H1 (cell line): ENCODE results near the gene SEPTIN7. TPM values are rescaled to one million over a fixed set of nuclear protein-coding genes. Genes with fewer than 3 reads are reported as not detected.

Source experiments
- CTCF ChIA-PET: fragments of 300-600 bp; sonication (Branson Sonifier 250); formaldehyde crosslinking; loops from one replicate; lab custom pipeline; 2021; ENCODE audit not compliant: partially characterized antibody; lab: Charles Lee
- POLR2A ChIA-PET: fragments of 300-600 bp; sonication (Branson Sonifier 250); formaldehyde crosslinking; loops from one replicate; lab custom pipeline; 2021; ENCODE audit warnings: inconsistent platforms; ENCODE audit not compliant: partially characterized antibody; lab: Charles Lee
- DNase-seq, 2 experiments: peaks; one replicate each; pipeline versions ENCODE4 v3.0.0 to v3.0.0-alpha.2; 2010 to 2022; ENCODE audit warnings: low spot score in 2 of 2, low read depth in 1 of 2, mixed read lengths in 1 of 2
- FAIRE-seq: peaks from 2 replicates; lab custom pipeline; 2011; peaks lifted over from hg19 to GRCh38; lab: Jason Lieb, UNC
- H2AFZ ChIP-seq: 2 replicates; pipeline ENCODE4 v1.8.1; 2012; ENCODE audit warnings: low read length, inconsistent platforms
- H2AK5ac ChIP-seq: 2 replicates; pipeline ENCODE4 v1.6.1; 2013; ENCODE audit warnings: low read depth, low read length
- H2BK120ac ChIP-seq: replicated peaks from 2 replicates; pipeline ENCODE3; 2013; ENCODE audit warnings: low read depth, low read length, inconsistent platforms
- H2BK12ac ChIP-seq: 2 replicates; pipeline ENCODE4 v1.6.1; 2013; ENCODE audit warnings: low read depth, low read length
- H2BK15ac ChIP-seq: 2 replicates; pipeline ENCODE4 v1.6.1; 2013; ENCODE audit warnings: low read length
- H2BK20ac ChIP-seq: 2 replicates; pipeline ENCODE4 v1.6.1; 2013; ENCODE audit warnings: low read length
- H2BK5ac ChIP-seq: 2 replicates; pipeline ENCODE4 v1.6.1; 2013; ENCODE audit warnings: low read depth, low read length
- H3K14ac ChIP-seq: 2 replicates; pipeline ENCODE4 v1.6.1; 2013; ENCODE audit warnings: inconsistent platforms; ENCODE audit not compliant: insufficient read length
- H3K18ac ChIP-seq: 2 replicates; pipeline ENCODE4 v1.6.1; 2013; ENCODE audit warnings: low read length; ENCODE audit errors: extremely low read depth
- H3K23ac ChIP-seq: 2 replicates; pipeline ENCODE4 v1.6.1; 2013; ENCODE audit warnings: inconsistent platforms; ENCODE audit not compliant: insufficient read length
- H3K23me2 ChIP-seq: 2 replicates; pipeline ENCODE4 v1.6.1; 2013; ENCODE audit warnings: low read depth, low read length
- H3K27ac ChIP-seq: 2 replicates; pipeline ENCODE4 v1.6.1; 2011; ENCODE audit warnings: low read depth, low read length, inconsistent platforms
- H3K27me3 ChIP-seq, 4 experiments: replicated peaks in 1 of 4; 1 replicate in 1 of 4; 2 replicates in 3 of 4; pipeline versions ENCODE4 v1.6.1 to v1.8.1; 2011 to 2013; ENCODE audit warnings: low read length in 3 of 4, mild to moderate bottlenecking in 3 of 4, inconsistent platforms in 2 of 4, mixed read lengths in 2 of 4, moderate library complexity in 1 of 4; ENCODE audit not compliant: control insufficient read depth in 3 of 4, insufficient read depth in 3 of 4; ENCODE audit errors: extremely low read depth in 1 of 4
- H3K36me3 ChIP-seq, 4 experiments: 2 replicates each; pipeline versions ENCODE4 v1.6.1 to v1.8.1; 2011 to 2013; ENCODE audit warnings: mild to moderate bottlenecking in 4 of 4, low read length in 3 of 4, moderate library complexity in 2 of 4, control low read depth in 1 of 4, inconsistent platforms in 1 of 4; ENCODE audit not compliant: insufficient read depth in 4 of 4, control insufficient read depth in 2 of 4
- H3K4ac ChIP-seq: replicated peaks from 2 replicates; pipeline ENCODE3; 2013; ENCODE audit warnings: low read length, low read depth, mixed read lengths, inconsistent platforms; ENCODE audit not compliant: insufficient read length
- H3K4me1 ChIP-seq, 4 experiments: replicated peaks in 1 of 4; 1 replicate in 1 of 4; 2 replicates in 3 of 4; pipeline versions ENCODE4 v1.6.1 to v1.8.1; 2011 to 2013; ENCODE audit warnings: low read length in 3 of 4, inconsistent platforms in 2 of 4, mixed read lengths in 1 of 4; ENCODE audit not compliant: insufficient read depth in 4 of 4, control insufficient read depth in 3 of 4
- H3K4me2 ChIP-seq, 2 experiments: 2 replicates each; pipeline versions ENCODE4 v1.6.1 to v1.8.1; 2011 to 2013; ENCODE audit warnings: low read depth in 2 of 2, low read length in 2 of 2, control low read depth in 1 of 2, inconsistent platforms in 1 of 2, mild to moderate bottlenecking in 1 of 2; ENCODE audit not compliant: insufficient read depth in 1 of 2
- H3K4me3 ChIP-seq, 4 experiments: fragments of 200-600, 300-600 bp in 1 of 4; sonication (generic), shearing (Covaris generic), sonication (Bioruptor Twin) in 1 of 4; 2 replicates each; pipeline versions ENCODE4 v1.5.1 to v1.8.1; 2011 to 2016; ENCODE audit warnings: low read length in 4 of 4, low read depth in 3 of 4, control low read depth in 2 of 4, inconsistent platforms in 2 of 4, mild to moderate bottlenecking in 2 of 4, mixed read lengths in 1 of 4, moderate library complexity in 1 of 4; ENCODE audit not compliant: insufficient read depth in 2 of 4; ENCODE audit errors: extremely low read depth in 1 of 4
- H3K56ac ChIP-seq: replicated peaks from 2 replicates; pipeline ENCODE3; 2013; ENCODE audit warnings: low read depth, mild to moderate bottlenecking, mixed read lengths, low read length, inconsistent platforms; ENCODE audit not compliant: insufficient read length
- H3K79me1 ChIP-seq: 2 replicates; pipeline ENCODE4 v1.6.1; 2013; ENCODE audit warnings: low read depth, low read length, control low read depth
- H3K79me2 ChIP-seq, 2 experiments: 2 replicates each; pipeline versions ENCODE4 v1.6.1 to v1.8.1; 2012 to 2013; ENCODE audit warnings: low read length in 2 of 2, mild to moderate bottlenecking in 2 of 2, inconsistent platforms in 1 of 2; ENCODE audit not compliant: insufficient read depth in 2 of 2, control insufficient read depth in 1 of 2
- H3K9ac ChIP-seq, 4 experiments: replicated peaks in 1 of 4; 1 replicate in 1 of 4; 2 replicates in 3 of 4; pipeline versions ENCODE4 v1.6.1 to v1.8.1; 2011 to 2013; ENCODE audit warnings: low read depth in 3 of 4, low read length in 3 of 4, control low read depth in 2 of 4, mild to moderate bottlenecking in 2 of 4, moderate library complexity in 2 of 4, inconsistent platforms in 1 of 4; ENCODE audit errors: extremely low read depth in 1 of 4
- H3K9me3 ChIP-seq, 2 experiments: 2 replicates each; pipeline versions ENCODE4 v1.6.1 to v1.8.1; 2012 to 2013; ENCODE audit warnings: mild to moderate bottlenecking in 2 of 2, moderate library complexity in 2 of 2, control low read depth in 1 of 2, inconsistent platforms in 1 of 2, low read depth in 1 of 2, low read length in 1 of 2, mixed read lengths in 1 of 2; ENCODE audit not compliant: insufficient read depth in 2 of 2
- H4K20me1 ChIP-seq, 2 experiments: replicated peaks in 1 of 2; 2 replicates each; pipeline versions ENCODE3 to v1.8.1; 2011 to 2013; ENCODE audit warnings: inconsistent platforms in 2 of 2, low read length in 2 of 2, mild to moderate bottlenecking in 1 of 2; ENCODE audit not compliant: insufficient read depth in 2 of 2, control insufficient read depth in 1 of 2
- H4K5ac ChIP-seq: 2 replicates; pipeline ENCODE4 v1.6.1; 2013; ENCODE audit warnings: low read length, low read depth, mixed read lengths, inconsistent platforms; ENCODE audit not compliant: insufficient read length
- H4K8ac ChIP-seq: 2 replicates; pipeline ENCODE4 v1.8.0; 2013; ENCODE audit warnings: mild to moderate bottlenecking, moderate library complexity, low read length, inconsistent platforms; ENCODE audit not compliant: insufficient read depth; ENCODE audit errors: extremely low read depth
- H4K91ac ChIP-seq: replicated peaks from 2 replicates; pipeline ENCODE3; 2013; ENCODE audit warnings: low read length, mixed read lengths, inconsistent platforms; ENCODE audit not compliant: insufficient read length
- CBX8 ChIP-seq: fragments of 300-800, 300-1000 bp; sonication (generic); IDR thresholded peaks from 2 replicates; pipeline ENCODE4 v1.7.1; 2016; ENCODE audit warnings: low read depth, low read length, borderline replicate concordance
- CEBPB ChIP-seq: IDR thresholded peaks from 2 replicates; pipeline ENCODE4 v1.6.1; 2012; ENCODE audit warnings: low read depth, low read length
- EP300 ChIP-seq, 2 experiments: IDR thresholded peaks; 1 replicate in 1 of 2; 2 replicates in 1 of 2; pipeline ENCODE4 v1.6.1; 2011 to 2012; ENCODE audit warnings: low read depth in 2 of 2, low read length in 2 of 2, mild to moderate bottlenecking in 2 of 2, borderline replicate concordance in 1 of 2, inconsistent platforms in 1 of 2, moderate library complexity in 1 of 2
- FOSL1 ChIP-seq: IDR thresholded peaks from 2 replicates; pipeline ENCODE4 v1.6.1; 2011; ENCODE audit warnings: mild to moderate bottlenecking, low read depth, low read length, moderate library complexity; ENCODE audit not compliant: insufficient read depth
- GABPA ChIP-seq: IDR thresholded peaks from 2 replicates; pipeline ENCODE4 v1.6.1; 2011; ENCODE audit warnings: mild to moderate bottlenecking, low read length, moderate library complexity, borderline replicate concordance; ENCODE audit not compliant: insufficient read depth
- NANOG ChIP-seq: IDR thresholded peaks from 2 replicates; pipeline ENCODE4 v1.6.1; 2011; ENCODE audit warnings: low read length, low read depth, mild to moderate bottlenecking, inconsistent platforms; ENCODE audit not compliant: insufficient read depth, poor library complexity, severe bottlenecking
- POLR2A ChIP-seq, 2 experiments: IDR thresholded peaks; 1 replicate in 1 of 2; 2 replicates in 1 of 2; pipeline ENCODE4 v1.6.1; 2011; ENCODE audit warnings: low read depth in 2 of 2, low read length in 2 of 2, mild to moderate bottlenecking in 2 of 2; ENCODE audit errors: control extremely low read depth in 1 of 2
- RFX5 ChIP-seq: IDR thresholded peaks from 2 replicates; pipeline ENCODE4 v1.6.1; 2011; ENCODE audit warnings: low read depth, low read length, improper control_type of control experiment, borderline replicate concordance
- SAP30 ChIP-seq: fragments of 300-600 bp; sonication (generic); IDR thresholded peaks from 2 replicates; pipeline ENCODE4 v1.7.1; 2012; ENCODE audit warnings: low read length, moderate library complexity, mild to moderate bottlenecking, inconsistent platforms; ENCODE audit not compliant: insufficient read depth, insufficient replicate concordance
- SIX5 ChIP-seq: IDR thresholded peaks from 2 replicates; pipeline ENCODE4 v1.6.1; 2011; ENCODE audit warnings: mild to moderate bottlenecking, low read depth, low read length
- SUZ12 ChIP-seq: fragments of 200-600 bp; sonication (generic); IDR thresholded peaks from 2 replicates; pipeline ENCODE4 v1.6.1; 2012; ENCODE audit warnings: mild to moderate bottlenecking, inconsistent platforms, low read length, moderate library complexity, mixed read lengths
- polyA plus RNA-seq, 7 experiments: library from polyadenylated mRNA; depleted of rRNA in 3 of 7; stranded (reverse) in 5 of 7; unstranded in 2 of 7; fragments of >200 nt in 5 of 7; fragments of 200-250 nt in 2 of 7; gene quantifications; 1 replicate in 5 of 7; 2 replicates in 1 of 7; 4 replicates in 1 of 7; pipeline versions ENCODE4 v1.2.1 to v1.2.3, GENCODE V29; 2011 to 2013; ENCODE audit warnings: missing spikeins in 2 of 7, mixed read lengths in 2 of 7
- total RNA-seq: library from RNA; stranded (reverse); fragmentation: NEBNext Ultra II Directional; extraction: Animal tissue kit (Norgen Biotek cat#: 25700); gene quantifications from 2 replicates; pipeline ENCODE4 v1.2.1, GENCODE V29; 2021

The SEPTIN7 gene
- total and polyA plus RNA-seq, 2 of the 8 experiments (the other 6 are each of a cell fraction or from before 2014, with no cell fraction given), result 85.3 to 183 TPM

DNA sequence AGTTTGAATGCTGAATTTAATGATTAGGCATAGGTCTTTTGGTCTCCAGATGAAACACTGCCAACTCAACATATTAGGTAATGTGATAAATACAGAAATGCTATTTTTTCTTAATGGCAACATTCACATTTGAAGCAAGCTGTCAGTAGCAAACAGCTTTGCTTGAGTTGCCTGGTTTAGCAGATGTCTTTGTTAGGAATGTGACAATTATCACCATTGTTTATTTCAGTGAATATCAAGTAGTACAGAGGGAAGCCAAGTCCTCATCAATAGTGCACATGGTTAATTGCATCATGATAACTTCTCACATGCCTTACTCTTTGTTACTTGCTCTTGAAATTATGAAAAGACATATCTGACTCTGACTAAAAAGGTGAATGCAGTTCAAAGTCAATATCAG, 23.7 kb upstream of the SEPTIN7 start:
- H2BK20ac ChIP-seq, result no peak overlapping the region
- DNase-seq (no peak), FAIRE-seq (no peak)
- no peaks in the 10 kb centered on the region for H3K9me3 ChIP-seq
- no peak overlapping the region for H3K27ac ChIP-seq
- H3K4me1 ChIP-seq, result no peaks in the 10 kb centered on the region
- no peak overlapping the region for H4K91ac ChIP-seq
- H2BK15ac ChIP-seq, result no peak overlapping the region
- H2AK5ac ChIP-seq, result no peak overlapping the region
- no peak overlapping the region for H2BK12ac ChIP-seq
- no peak overlapping the region for H3K4me3 ChIP-seq
- no peaks in the 10 kb centered on the region for H3K79me2 ChIP-seq
- H3K14ac ChIP-seq, result no peak overlapping the region
- no peak overlapping the region for H3K9ac ChIP-seq
- H3K23me2 ChIP-seq, result no peaks in the 10 kb centered on the region
- H3K18ac ChIP-seq, result no peak overlapping the region
- no peak overlapping the region for H3K4ac ChIP-seq
- no peaks in the 10 kb centered on the region for H3K27me3 ChIP-seq
- no peak overlapping the region for H2BK5ac ChIP-seq
- no peak overlapping the region for H4K5ac ChIP-seq
- no peak overlapping the region for H3K4me2 ChIP-seq
- no peaks in the 10 kb centered on the region for H3K79me1 ChIP-seq
- H4K20me1 ChIP-seq, result no peaks in the 10 kb centered on the region
- no peak overlapping the region for H2BK120ac ChIP-seq
- ChIA-PET CTCF (interaction anchor here (0.6 kb wide), 1 partner anchor 722 kb away, joined by 3 read pairs; no protein-coding TSS in a partner anchor), POLR2A (interaction anchor here (0.6 to 1.1 kb wide), 2 partner anchors 24 to 101 kb away, joined by 3 read pairs; partner anchors contain the start of gene SEPTIN7)
- H4K8ac ChIP-seq, result no peak overlapping the region
- no peak overlapping the region for H2AFZ ChIP-seq
- H3K23ac ChIP-seq, result no peak overlapping the region
- H3K36me3 ChIP-seq, result no peaks in the 10 kb centered on the region
- no peak overlapping the region for H3K56ac ChIP-seq
- no peak for TF ChIP-seq NANOG
- TF ChIP-seq POLR2A (IDR thresholded peaks at IDR 0.05; ENCODE audit: control extremely low read depth in 1 of 2, low read depth in 2 of 2, low read length in 2 of 2), result no peak
- no peak for TF ChIP-seq EP300 (IDR thresholded peaks at IDR 0.05; ENCODE audit: borderline replicate concordance in 1 of 2, low read depth in 2 of 2, low read length in 2 of 2)
- TF ChIP-seq SIX5, result no peak
- TF ChIP-seq GABPA, result no peak
- no peak for TF ChIP-seq CBX8
- no peak for TF ChIP-seq FOSL1
- TF ChIP-seq SUZ12, result no peak
- TF ChIP-seq RFX5, result no peak
- TF ChIP-seq SAP30, result no peak
- no peak for TF ChIP-seq CEBPB
